NCI-H187 (cell line): ENCODE results near the gene ITPA.

ENCODE experiments used
- DNase-seq, 2 experiments: peaks; one replicate each; lab custom pipeline; 2025; lab: John Stamatoyannopoulos, UW

The ITPA gene

DNA sequence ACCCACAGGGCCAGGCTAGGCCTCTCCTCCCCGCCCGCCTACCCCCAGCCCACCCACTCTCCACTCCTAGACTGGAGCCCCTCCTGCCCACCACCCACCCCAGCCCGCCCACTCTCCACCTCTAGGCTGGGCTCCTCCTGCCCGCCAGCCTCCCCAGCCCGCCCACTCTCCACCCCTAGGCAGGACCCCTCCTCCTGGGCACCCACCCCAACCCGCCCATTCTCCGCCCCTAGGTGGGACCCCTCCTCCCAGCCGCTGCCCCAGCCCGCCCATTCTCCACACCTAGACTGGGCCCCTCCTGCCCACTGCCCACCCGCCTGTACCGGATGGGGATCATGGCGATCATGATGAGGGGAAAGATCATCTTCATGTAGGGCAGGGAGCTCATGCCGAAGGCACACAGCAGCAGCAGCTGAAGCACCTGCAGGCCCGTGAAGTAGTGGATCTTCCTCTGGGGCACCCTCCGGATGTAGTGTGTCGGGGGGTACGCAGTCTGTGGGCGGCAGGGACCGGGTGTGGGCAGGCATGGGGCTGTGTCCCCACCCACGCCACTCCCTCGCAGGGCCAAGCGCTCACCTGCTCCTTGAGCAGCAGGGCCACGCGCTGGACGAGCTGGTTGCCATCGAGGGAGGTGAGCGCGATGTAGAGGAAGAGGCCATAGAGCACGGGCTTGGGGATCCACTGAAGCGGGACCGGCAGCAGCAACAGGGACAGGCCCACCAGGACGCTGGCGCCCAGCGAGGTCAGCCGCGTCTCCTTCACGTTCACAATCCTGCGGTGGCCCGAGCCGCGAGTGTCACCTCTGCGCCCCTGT lies 18.8 kb downstream of the ITPA start:
- no peak for DNase-seq

GRCh38 chr20:3228750-3229032 lies 19.4 kb downstream of the ITPA start:
- no peak for DNase-seq

DNA sequence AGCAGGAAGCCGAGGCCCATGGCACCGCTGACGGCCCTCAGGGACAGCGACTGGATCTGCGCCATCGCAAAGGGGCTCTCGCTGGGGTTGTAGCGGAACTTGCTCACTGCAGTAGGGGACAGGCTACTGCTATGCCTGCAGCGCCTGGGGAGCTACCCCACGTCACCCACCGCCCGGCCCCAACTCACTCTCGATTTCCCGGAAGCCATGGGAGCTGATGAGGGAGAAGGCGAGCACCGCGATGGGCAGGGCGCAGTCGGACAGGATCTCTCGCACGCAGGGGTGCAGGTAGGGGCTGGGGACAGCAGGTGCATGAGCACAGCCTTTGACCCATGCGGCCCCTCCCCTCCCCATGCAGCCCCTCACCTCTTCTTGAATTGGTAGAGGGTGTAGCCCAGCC lies 19.9 kb downstream of the ITPA start:
- no peak for DNase-seq

GRCh38 chr20:3229798-3230197 lies 20.5 kb downstream of the ITPA start:
- no peak for DNase-seq

- DNase-seq: no peak
These were observed 21.8 kb downstream of the ITPA start for GRCh38 chr20:3231116-3231515.

- no peak for DNase-seq
These were observed 22.7 kb downstream of the ITPA start for GRCh38 chr20:3231889-3232588.

- DNase-seq: no peak
These were observed 24.1 kb downstream of the ITPA start for GRCh38 chr20:3233131-3233990.

DNA sequence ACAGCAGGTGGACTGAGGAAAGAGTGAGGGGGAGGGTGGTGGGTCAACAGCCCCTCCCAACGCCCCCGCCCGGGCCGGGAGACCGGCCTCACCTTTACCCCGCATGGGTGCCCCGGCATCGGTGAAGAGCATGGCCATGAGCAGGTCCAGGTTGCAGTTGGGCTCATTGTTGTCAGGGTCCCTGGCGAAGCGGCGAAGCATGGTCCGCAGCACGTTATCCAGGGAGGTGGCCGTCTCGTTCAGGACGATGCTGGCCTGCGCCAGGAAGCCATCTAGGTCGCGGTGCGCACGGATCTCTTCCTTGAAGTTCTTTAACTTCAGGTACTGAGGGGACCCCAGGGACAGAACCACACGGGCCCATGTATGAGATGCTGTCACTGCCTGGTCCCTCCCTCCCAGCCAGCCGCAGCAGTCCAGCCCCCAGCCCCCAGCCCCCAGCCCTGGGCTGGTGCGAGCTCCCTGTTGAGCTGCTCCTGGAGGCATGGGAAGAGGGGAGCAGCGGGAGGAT lies 24.7 kb downstream of the ITPA start:
- DNase-seq: no peak

- DNase-seq: no peak
These were observed 26.5 kb downstream of the ITPA start for GRCh38 chr20:3235666-3236324.

DNA sequence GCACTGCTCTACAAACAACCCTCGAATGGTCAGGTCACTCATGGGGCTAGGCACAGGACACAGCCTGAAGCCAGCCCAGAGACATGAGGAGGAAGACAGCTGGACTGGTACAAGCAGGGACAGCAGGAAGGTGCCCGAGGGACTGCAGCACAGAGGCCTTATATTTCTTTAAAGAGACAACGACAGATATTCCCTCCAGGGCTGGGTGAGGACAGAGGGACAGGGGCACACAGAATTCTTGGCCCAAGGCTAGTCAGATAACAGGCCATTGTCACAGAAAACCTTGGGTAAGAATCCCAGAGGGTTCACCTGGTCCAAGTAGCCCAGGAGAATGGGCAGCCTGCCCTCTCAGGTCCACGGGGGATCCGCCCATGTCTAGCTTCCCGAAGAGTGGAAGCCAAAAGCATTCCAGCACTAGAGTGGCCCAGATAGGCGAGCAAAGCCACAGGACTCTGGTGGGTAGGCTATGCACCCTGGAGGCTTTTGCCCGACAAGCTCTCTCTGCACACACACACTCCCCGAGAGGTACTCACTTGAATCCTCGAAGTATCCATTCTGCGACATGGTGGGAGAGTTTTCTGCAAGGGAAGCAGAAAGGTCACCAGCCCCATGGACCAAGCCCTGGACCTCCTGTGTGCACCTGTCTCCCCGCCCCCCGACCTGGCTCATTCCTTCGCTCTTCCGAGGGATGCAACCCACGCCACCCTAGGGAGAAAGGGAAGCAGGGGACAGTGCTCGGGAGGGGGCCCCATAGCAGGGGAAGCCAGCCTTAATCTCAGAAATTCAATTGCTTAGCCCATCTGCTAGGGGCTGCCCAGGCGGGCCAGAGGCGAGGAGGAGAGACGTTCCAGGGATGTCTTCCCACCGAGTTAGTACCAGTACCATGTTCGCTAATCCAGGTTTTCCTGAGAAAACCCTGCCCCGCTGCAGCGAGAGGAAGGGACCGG lies 28.0 kb downstream of the ITPA start:
- DNase-seq: no peak

GRCh38 chr20:3237958-3238615 lies 28.8 kb downstream of the ITPA start:
- no peak for DNase-seq

GRCh38 chr20:3238616-3239025 lies 29.3 kb downstream of the ITPA start:
- no peak for DNase-seq

- DNase-seq: peak in 1 of 2 experiments; percentile 38
These were observed 29.9 kb downstream of the ITPA start, which contains the start of gene SLC4A11 for GRCh38 chr20:3239026-3239866. SLC4A11 (minus strand) TSS chr20:3239190; CDS start chr20:3239137, 53 bp downstream.

- DNase-seq: no peak
These were observed 30.8 kb downstream of the ITPA start for GRCh38 chr20:3239867-3240775.

GRCh38 chr20:3240776-3241363 lies 31.6 kb downstream of the ITPA start:
- no peak for DNase-seq

- DNase-seq: no peak
These were observed 32.9 kb downstream of the ITPA start for GRCh38 chr20:3242172-3242692.

- DNase-seq: no peak
These were observed 34.5 kb downstream of the ITPA start for GRCh38 chr20:3243718-3244358.
